ENCODE measurements around the gene SLAMF6.

The SLAMF6 gene

DNA sequence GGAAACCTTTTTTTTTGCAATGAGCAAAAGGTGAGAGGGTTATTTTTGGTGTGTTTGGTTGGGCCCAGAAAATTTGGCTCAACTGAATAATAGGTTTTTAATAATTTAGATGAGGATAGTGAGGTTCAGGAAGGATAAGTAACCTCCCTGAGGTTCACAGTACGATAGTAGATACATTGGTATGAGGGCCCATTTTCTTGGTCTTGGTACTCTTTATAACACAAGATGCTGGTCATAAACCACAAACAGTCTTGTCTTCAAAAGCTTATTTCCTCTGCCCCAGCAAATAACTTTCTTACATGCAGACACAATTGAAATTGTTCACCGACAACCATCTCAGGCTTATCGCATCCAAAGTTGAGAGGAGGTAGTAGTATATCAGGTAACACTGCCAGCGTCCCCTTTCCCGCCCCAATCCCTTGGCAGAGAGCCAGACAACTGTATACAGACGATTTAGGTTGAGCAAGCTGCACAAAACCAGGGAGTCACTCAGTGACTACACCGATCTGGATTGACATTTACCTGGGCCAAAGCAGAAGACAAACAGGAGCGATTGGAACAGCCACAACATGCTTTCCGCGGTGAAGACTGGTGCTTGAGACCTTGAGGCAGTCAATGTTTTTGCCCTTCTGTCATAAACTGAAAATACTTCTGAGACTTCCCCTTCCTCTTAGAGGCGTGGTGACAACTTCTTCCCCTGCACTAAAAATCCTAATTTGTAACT, at the start of gene SLAMF6:
TSS of gene SLAMF6 (minus strand) at position 634 of the 724 bp plus-strand sequence. CDS start at position 571, 63 bp downstream.
- DNase-seq, result no peak
- TF ChIP-seq, protein P1, sequence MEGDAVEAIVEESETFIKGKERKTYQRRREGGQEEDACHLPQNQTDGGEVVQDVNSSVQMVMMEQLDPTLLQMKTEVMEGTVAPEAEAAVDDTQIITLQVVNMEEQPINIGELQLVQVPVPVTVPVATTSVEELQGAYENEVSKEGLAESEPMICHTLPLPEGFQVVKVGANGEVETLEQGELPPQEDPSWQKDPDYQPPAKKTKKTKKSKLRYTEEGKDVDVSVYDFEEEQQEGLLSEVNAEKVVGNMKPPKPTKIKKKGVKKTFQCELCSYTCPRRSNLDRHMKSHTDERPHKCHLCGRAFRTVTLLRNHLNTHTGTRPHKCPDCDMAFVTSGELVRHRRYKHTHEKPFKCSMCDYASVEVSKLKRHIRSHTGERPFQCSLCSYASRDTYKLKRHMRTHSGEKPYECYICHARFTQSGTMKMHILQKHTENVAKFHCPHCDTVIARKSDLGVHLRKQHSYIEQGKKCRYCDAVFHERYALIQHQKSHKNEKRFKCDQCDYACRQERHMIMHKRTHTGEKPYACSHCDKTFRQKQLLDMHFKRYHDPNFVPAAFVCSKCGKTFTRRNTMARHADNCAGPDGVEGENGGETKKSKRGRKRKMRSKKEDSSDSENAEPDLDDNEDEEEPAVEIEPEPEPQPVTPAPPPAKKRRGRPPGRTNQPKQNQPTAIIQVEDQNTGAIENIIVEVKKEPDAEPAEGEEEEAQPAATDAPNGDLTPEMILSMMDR (IDR thresholded peaks at IDR 0.05), result no peak
- Mint-ChIP-seq H3K4me1 (no peaks in the 10 kb centered on the region), H3K4me3 (no peak within 1 kb of the TSS), H3K27me3 (ENCODE audit: low read depth, poor library complexity) (peaks cover 8% of the 10 kb centered on the region), H3K36me3 (ENCODE audit: low read depth) (no peaks in the 10 kb centered on the region), H3K27ac (no peak within 1 kb of the TSS), H3K9me3 (peaks cover 34% of the 10 kb centered on the region)

DNA sequence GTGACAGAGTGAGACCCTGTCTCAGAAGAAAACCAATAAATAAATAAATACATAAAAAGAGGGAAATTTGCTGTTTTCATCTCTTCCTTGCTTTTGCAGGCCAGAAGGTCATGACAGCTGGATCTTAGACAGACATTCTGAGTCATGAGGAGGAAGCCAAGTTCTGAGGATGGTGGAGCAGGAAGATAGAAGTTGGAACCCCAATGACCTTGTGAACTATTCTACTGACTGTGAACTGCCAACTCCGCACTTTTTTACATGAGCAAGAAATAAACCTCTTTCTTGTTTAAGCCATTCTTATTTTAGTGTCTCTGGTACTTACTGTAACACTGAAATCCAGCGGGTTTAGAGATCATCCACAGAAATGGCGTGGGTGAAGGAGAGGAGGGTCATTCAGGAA, 47.8 kb upstream of the SLAMF6 start:
- peaks cover 11% of the 10 kb centered on the region for H3K27me3 Mint-ChIP-seq (ENCODE audit: low read depth, poor library complexity)
- H3K36me3 Mint-ChIP-seq (ENCODE audit: low read depth), result no peaks in the 10 kb centered on the region
- DNase-seq, result no peak
- TF ChIP-seq, protein P1 (IDR thresholded peaks at IDR 0.05), result no peak
- H3K27ac Mint-ChIP-seq, result no peak overlapping the region
- H3K4me3 Mint-ChIP-seq, result no peak overlapping the region
- peaks cover 5% of the 10 kb centered on the region for H3K4me1 Mint-ChIP-seq
- no peaks in the 10 kb centered on the region for H3K9me3 Mint-ChIP-seq

DNA sequence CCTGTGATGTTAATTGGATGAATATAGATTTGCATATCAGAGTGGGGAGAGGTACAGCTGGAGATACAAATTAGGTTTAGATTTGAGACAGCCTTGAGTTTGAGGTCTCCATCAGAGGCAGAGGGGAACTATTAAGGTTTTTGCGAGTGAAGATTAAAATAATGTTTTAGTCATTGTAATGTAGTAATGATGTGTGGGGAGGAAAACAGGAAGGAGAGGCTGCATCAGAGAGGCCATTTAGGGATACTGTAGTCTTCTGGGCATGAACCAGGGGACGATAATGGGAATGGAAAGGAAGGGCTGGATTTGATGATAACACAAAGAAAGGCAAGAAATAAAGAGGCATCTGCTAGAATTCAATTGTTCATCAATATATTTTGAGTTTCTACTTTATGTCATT, 46.8 kb upstream of the SLAMF6 start:
- no peak overlapping the region for H3K27ac Mint-ChIP-seq
- H3K27me3 Mint-ChIP-seq (ENCODE audit: low read depth, poor library complexity), result peaks cover 8% of the 10 kb centered on the region
- H3K9me3 Mint-ChIP-seq, result no peaks in the 10 kb centered on the region
- TF ChIP-seq, protein P1 (IDR thresholded peaks at IDR 0.05), result no peak
- no peak overlapping the region for H3K4me3 Mint-ChIP-seq
- DNase-seq, result no peak
- peaks cover 5% of the 10 kb centered on the region for H3K4me1 Mint-ChIP-seq
- H3K36me3 Mint-ChIP-seq (ENCODE audit: low read depth), result no peaks in the 10 kb centered on the region

DNA sequence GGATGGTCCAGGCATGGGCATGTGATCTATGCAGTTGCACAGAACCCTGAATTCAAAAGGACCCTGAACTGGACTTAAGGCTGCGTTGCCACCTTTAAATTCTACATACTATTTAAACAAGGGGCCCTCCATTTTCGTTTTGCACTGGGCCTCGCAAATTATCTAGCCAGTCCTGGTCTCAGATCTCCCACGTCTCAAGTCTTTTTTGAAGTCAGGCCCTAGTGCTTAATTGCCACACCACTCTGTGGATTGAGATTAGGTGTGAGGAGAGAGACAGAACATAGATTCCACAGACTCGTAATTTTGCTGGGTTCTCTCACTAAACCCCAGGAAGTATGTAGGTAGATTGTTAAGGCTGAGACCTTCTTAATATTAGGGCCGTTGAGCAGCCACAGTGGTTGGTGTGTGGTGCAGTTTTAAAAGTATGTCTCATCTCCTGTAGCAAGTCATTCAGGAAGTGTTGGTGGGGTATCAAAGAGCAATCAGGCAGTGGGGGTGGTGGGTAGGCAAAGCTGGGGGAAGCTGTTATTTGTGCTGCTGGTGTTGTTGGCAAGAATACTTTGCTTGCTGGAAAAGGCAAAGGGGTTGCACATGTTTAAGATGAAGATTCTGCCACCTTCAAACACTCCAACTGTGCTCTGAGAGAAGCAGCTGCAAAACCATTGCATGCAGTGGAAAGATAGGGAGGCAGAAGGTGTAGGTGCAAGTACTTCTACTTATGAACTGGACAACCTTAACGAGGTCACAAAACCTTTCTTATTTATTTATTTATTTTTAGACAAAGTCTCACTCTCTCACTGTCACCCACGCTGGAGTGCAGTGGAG, 45.0 kb upstream of the SLAMF6 start:
- TF ChIP-seq, protein P1 (IDR thresholded peaks at IDR 0.05), result no peak
- H3K4me3 Mint-ChIP-seq, result no peak overlapping the region
- H3K36me3 Mint-ChIP-seq (ENCODE audit: low read depth), result no peaks in the 10 kb centered on the region
- no peak overlapping the region for H3K27ac Mint-ChIP-seq
- no peak for DNase-seq
- H3K4me1 Mint-ChIP-seq, result peaks cover 5% of the 10 kb centered on the region
- H3K9me3 Mint-ChIP-seq, result peaks cover 5% of the 10 kb centered on the region
- H3K27me3 Mint-ChIP-seq (ENCODE audit: low read depth, poor library complexity), result peaks cover 2% of the 10 kb centered on the region

DNA sequence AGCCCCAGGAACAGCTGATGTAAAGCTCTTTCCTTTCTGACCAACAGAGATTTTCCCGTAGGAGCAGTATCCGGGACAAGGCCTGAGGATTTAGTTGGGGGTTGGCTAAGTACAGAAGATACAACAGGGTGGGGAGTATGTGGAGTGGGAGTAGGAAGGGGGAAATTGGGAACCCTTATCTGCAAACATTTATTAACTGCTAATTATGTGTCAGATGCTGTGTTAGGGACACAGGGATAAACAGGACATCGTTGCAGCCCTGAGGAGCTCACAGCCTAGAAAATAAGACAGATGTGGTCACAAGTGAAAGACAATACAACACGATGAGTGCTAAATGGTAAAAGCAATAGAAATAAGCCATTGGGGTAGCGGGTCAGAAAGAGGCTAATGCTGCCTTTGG, 44.3 kb upstream of the SLAMF6 start:
- H3K9me3 Mint-ChIP-seq, result peaks cover 12% of the 10 kb centered on the region

More for the DNA sequence above, 44.3 kb upstream of the SLAMF6 start:
- TF ChIP-seq, protein P1 (IDR thresholded peaks at IDR 0.05), result no peak
- H3K4me1 Mint-ChIP-seq, result peaks cover 5% of the 10 kb centered on the region
- no peak overlapping the region for H3K27ac Mint-ChIP-seq
- DNase-seq, result no peak
- H3K4me3 Mint-ChIP-seq, result no peak overlapping the region
- no peaks in the 10 kb centered on the region for H3K36me3 Mint-ChIP-seq (ENCODE audit: low read depth)
- H3K27me3 Mint-ChIP-seq (ENCODE audit: low read depth, poor library complexity), result no peaks in the 10 kb centered on the region
